Breast epithelium (tissue), 3 donors: ENCODE results near the gene GHITM.

Experiments
- POLR2A ChIP-seq: fragments of 450-650 bp; IDR thresholded peaks from one replicate; pipeline ENCODE4 v1.6.1; 2016; ENCODE audit warnings: antibody characterized with exemption, mild to moderate bottlenecking, moderate library complexity
- POLR2AphosphoS5 ChIP-seq, 3 donors: sonication (generic); formaldehyde crosslinking; IDR thresholded peaks; one replicate each; pipeline ENCODE4 v1.6.1; 2017; ENCODE audit warnings: antibody characterized with exemption in 3 of 3
- TF ChIP-seq, protein P1 (sequence below), 3 donors: fragments of 450-650 bp; IDR thresholded peaks; one replicate each; pipeline ENCODE4 v1.5.1; 2016 to 2017; ENCODE audit warnings: antibody characterized with exemption in 3 of 3, mild to moderate bottlenecking in 3 of 3, moderate library complexity in 3 of 3

- TF ChIP-seq, protein P1, sequence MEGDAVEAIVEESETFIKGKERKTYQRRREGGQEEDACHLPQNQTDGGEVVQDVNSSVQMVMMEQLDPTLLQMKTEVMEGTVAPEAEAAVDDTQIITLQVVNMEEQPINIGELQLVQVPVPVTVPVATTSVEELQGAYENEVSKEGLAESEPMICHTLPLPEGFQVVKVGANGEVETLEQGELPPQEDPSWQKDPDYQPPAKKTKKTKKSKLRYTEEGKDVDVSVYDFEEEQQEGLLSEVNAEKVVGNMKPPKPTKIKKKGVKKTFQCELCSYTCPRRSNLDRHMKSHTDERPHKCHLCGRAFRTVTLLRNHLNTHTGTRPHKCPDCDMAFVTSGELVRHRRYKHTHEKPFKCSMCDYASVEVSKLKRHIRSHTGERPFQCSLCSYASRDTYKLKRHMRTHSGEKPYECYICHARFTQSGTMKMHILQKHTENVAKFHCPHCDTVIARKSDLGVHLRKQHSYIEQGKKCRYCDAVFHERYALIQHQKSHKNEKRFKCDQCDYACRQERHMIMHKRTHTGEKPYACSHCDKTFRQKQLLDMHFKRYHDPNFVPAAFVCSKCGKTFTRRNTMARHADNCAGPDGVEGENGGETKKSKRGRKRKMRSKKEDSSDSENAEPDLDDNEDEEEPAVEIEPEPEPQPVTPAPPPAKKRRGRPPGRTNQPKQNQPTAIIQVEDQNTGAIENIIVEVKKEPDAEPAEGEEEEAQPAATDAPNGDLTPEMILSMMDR (IDR thresholded peaks at IDR 0.05): no peak
- TF ChIP-seq POLR2AphosphoS5 (IDR thresholded peaks at IDR 0.05) (no peak), POLR2A (no peak)
Observed at GRCh38 chr10:84172467-84173356, 33.4 kb downstream of the GHITM start.
